HG03442 (cell line): ENCODE measurements around the gene KAT6B.
"Not testable (repeated sequence)": the region's sequence is repeated elsewhere in the genome, so short reads cannot be mapped to it uniquely, and the experiment has no call there.

Source experiments
- ATAC-seq: cut with Tn5 transposase; IDR thresholded peaks from one replicate; pipeline ENCODE4 v1.9.1; 2021; ENCODE audit warnings: mild to moderate bottlenecking, moderate library complexity; ENCODE audit not compliant: unreplicated experiment

The KAT6B gene

DNA sequence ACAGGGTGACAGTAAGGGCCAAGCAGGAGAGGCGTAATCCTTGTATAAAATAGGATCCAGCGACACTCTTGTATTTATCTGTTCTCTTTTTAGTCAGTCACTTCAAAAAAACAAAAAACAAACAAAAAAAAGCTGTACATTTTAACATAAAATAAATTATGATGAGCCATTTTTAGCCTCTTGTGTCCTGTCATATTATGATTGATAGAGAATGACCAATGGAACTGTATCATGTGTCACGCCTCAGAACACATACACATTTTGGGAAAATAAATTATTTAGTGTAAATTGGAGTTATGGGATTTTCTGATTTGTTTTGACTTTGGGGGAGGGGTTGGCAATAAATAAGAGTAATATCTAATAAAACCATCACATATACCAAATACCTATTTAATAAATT lies 205.7 kb downstream of the KAT6B start:
- no peak for ATAC-seq

DNA sequence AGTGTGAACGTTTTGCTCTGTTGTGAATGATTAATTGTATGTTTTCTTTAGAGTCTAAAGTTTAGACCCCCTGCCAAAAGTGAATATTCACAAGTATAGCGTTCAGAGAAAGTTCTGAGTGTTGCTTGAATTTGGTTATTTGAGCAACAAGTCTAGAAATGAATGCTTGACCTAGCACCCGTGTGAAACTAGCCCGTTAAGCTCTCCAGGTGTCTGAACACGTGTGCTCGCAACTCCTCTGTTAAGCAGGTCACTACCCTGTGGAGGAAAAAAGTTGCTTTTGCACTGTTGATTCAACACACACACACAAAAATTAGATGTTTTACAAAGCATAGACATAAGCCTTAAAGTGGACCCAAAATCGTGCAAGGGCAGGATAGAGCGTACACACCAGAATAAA lies 206.4 kb downstream of the KAT6B start:
- ATAC-seq, result no peak

DNA sequence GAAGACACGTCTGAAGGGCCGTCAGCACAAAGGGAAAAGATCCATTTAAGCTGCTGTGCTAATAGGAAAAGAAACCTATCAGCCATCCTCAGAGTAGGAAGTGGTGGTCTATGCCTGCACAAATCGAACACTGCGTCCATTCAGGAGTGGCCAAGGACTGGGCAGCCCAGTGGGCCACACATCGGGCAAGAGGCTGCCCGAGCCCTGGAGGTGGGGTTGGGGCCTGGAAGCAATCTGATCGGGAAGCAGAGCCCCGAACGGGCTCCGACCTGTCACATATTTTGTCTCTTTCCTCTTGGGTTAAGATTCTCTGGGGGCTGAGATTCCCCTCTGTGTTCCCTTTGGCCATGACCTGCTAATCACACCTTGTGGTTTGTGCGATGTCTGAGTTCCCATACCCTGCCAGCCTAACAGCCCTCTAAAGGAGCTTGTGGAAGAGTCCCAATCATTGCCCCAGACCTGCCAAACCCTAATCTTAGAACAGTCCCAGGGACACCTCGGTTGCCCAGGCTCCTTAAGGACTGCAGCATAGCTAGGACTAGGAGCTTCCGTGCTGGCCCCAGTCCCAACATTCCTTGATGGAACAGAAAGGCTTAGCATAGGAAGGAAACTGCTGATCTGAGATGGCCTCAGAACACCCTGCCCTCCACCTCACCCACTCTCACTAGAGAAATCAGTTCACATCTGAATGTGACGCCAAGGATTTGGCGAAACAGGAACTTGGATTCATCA lies 207.2 kb downstream of the KAT6B start:
- no peak for ATAC-seq

DNA sequence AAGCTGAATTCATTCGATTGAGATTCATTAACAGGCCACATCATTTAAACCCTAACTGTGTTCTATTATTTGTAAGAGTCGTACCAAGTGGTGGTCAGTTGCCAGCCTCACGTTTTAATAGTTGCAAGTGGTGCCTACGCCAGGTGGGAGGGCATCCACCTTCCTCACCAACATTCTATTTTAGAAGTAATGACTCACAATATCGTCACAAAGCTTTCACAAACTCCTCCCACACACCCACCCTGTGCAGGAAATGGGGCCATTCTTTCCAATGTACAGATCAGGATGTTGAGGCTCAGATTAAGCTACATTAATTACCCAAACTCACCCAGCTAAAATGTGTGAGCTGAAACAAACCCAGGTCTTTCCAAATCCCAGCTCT lies 207.7 kb downstream of the KAT6B start:
- ATAC-seq, result no peak

DNA sequence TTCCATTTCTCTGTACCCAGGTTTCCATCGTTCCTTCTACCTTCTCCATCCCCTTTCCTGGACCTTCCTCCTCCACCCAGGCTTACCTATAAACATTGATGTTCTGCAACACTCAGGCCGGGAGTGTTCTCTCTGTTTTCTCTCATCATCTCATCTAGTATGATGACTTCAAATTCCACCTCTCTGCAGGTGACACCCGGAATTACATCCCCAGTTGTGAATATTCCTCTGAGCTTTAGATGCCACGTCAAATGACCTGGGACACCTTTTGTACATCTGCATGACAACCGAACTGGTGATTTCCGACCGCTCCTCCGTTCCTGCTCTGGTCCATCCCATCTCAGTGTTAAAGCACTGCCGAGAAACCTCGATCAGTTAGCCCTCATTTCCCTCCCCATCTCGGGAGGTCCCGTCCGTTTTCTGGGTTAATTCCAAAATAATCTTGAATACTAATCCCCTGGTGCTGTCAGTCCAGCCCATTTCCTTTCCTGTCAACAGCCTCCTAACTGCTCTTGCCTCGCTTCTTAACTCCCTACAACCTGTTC lies 208.4 kb downstream of the KAT6B start:
- ATAC-seq, result no peak

DNA sequence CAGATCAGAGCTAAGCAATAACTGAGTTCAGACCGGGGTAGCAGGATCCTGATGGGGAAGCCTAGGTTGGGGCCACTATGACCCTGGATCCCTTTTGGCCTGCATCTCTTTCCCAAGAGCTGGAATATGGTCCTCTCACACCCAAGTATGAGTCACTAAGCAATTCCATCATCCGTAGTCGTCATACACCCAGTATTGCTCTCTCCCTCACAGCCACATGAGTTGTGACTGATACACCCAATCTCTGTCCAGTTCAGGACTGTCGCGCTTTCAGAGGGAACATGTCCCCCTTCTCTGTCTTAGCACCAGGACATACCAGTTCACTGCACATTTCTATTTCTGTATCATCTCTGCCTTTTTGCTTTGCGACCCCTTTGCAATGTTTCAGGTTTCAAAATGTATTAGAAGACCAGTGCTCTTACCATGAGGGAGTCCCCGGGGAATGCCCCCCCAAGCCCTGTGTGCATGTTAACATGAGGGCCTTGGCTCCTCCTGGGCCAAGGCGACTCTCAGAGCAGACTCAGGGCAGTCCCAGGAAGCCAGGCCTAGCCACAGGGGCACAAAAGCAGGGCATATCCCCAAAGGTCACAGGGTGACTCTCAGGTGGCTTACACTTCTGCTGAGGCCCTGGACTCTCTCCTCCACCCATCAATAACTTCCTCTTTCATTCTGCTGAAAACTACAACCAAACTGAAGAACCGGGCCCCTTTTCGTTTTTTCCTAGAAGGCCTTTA lies 209.7 kb downstream of the KAT6B start:
- peak; percentile 58 for ATAC-seq

DNA sequence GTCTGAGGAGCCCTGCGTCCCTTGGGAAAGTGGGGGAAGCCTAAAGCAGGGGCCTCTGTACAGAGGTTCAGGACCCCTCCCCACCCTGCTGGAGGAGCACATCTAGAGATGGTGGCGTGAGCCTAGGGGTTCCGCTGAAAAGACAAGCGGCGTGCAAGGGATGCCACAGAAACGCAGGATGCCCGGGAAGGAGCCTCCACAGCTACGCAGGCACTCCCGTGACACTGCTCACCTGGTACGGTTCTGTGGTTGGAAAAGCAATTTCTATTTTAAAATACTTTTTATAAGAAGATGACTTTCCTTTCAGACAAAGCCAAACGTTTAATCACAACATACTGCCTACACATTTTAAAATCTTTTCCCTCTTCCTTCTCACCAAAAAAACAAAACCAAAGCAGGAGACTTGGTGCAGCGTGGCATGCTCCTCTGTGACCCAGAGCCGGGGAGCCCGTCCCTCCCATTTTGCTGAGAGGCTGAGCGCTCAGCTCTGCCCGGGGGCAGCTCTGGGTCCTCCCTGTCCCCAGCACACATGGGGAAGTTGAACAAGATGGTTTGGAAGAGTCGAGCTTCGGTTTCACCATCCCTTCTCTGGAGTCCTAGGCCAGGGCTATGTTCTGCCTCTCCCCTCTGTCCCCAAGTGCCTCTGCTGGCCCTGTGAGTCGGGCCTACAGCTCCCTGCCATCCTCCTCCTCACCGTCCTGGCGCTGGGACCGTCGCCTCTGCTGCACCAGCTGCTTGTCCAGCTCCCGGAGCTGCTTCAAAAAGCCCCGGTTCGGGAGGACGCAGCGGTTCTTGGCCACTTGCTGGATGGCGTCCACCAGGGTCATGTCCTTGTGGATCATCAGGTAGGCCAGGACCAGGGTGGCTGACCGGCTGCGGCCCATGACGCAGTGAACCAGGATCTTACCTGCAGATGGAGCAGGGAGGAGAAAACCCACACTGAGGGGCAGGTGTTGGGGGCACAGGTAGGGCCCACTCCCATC lies 211.1 kb downstream of the KAT6B start:
- ATAC-seq, result no peak

DNA sequence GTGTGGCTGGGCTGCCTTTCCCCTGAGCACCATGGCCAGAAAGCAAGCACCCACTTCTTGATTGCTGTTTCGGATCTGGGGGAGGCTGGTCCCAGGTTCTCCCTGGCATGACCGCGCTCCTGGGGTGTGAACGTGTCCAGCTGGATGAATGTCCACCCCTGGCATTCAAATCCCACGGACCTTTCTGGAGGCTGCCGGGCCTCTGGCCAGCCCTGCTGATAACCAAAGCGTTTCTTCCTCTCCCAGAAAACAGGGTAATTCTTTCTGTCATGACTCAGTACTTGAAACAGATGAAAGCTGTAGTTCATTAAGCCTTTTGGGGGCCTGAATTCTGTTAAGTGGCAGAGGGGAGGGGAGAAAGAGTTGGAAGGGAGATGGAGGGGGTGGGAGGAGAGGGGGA lies 211.9 kb downstream of the KAT6B start:
- ATAC-seq, result no peak

DNA sequence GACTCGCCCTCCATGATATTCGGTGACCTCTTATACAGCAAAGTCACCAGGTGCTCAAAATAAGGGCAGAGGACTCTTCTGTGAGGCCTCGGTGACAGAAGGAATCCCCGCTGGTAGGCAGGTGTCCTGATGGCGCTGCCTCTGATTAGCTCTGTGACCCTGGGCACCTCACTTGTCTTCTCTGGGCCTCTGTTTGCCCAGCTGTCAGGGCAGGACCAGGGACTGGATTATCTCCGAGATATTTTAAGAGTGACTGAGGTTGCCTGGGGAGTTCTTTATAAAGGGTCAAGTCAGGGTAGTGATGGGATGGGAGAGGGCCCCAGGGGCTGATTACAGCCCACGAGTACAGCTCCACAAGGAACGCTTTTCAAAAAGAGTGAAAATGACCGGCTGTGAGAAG lies 214.2 kb downstream of the KAT6B start:
- no peak for ATAC-seq

DNA sequence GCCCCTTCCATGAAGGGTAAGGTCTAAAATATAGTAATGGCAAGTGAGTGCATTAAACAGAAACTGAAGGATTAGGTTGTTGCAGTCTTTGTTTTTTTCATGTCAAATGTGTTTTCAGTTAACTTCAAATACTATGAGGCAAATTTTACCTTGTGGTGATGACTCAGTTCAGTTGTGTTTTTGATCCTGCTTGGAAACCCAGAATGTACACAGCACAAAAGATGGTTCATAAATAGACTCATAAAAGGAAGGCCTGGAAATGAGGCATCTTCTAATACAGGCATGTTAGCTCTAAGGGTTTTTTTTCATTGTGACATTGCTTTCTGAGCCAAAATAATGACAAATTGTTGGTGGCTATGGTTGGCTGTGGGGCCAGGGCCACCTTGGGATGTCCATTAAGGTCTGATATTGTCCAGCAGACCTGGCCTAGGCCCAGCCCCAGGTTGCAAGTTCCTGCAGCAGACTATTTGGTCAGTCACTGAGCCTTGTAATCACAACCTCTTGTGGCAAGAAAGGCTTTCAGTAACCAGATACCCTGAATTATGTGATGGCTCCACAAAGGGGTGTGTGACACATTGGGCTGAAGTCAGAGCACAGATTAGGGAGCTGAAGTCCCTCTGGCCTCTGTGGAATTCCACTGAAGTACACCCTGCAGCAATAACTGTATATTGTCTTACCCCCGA lies 216.0 kb downstream of the KAT6B start:
- ATAC-seq, result no peak

DNA sequence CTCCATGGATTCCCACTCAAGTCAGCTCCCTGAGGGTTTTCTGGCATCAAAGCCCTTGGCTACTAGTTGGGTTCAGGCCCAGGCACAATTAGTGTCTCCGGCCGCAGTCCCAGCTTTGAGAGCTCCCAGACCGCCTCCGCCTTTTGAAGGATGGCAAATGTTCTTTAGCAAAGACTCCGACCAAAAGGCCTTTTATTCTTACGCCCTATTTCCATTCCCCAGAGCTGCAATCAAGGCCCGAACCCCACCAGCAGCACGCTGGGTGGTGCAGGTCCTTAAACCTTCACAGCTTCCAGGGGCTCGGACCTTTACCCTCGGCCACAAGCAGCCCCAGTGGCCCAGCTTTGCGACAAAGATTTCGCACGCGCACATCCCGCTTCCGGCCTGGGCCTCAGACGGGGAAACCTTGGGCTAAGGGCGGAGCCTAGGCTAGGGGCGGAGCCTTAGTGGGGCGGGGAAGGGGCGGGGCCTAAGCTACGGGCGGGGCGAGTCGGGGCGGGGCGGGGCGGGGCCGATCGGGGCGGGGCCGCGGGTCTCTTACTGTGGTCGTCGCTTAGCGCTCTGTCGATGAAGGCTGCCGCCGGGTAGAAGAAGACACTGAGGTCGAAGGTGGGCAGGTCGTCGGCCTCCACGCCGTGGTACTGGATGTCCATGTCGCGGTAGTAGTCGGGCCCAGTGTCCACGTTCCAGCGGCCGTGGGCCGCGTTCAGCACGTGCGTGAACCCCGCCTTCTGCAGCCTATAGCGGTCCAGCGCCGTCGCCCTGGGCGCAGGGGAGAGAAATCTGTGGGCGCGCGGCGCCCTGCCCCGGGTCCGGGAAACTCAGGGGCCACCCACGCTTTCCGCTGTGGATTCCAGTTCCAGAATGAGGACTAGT lies 217.1 kb downstream of the KAT6B start:
- ATAC-seq, result no peak

DNA sequence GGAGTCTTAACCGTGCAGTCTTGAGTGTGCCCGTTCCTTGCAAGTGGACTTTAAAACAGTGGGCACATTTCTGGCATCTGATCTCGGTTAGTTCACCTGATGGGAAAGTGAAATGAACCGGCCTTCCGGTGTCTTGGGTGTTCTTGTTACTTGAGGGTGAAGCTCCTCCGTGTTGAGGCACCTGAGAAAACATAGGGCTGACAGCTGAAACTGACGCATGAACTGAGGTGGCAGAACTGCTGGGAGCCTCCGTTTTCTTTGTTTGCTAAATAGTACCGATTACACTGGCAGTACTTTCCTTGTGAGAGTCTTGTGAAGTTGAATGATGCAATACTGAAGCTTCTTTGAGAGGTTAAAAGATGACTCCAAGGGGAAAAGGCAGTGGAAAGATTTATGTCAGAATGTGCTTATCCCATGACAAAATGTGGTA lies 222.3 kb downstream of the KAT6B start:
- no peak for ATAC-seq

DNA sequence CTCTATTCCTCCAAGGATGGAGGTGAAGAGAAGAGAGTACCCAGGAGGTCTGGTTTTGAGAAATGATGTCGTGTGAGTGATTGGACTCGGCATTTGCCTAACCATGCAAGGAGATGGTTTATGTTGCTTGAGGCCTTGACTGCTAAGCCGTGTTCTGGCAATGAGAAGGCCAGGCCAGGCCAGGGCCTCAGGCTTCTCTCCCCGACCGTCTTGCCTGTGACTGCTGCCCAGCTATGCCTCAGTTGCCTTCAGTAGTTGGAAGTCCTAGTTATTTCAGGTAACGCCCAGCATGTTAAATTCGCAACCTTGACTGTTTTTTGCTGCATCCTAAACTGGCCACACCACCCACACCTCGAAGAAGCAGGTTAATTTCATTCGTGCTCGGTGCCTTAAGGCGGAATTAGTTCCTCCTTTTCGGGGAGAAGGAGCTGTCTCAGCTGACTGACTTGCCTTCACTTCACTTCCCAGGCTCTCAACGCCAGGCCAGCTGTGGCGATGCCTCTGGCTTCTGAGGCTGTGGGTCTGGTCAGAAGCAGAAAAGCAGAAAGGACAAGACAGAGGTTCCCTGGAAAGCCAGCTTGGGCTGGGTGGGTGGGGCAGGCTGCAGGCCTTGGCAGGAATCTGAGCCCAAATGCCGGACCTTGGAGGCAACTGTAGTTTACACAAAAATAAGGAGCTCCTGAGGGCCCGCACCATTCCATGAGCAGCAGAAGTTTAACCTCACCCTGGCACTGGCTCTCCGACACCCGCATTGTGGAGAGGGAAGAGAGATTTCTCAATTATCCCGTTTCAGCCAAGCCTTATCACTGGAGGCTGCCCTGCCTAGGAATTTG lies 223.1 kb downstream of the KAT6B start:
- ATAC-seq, result no peak

DNA sequence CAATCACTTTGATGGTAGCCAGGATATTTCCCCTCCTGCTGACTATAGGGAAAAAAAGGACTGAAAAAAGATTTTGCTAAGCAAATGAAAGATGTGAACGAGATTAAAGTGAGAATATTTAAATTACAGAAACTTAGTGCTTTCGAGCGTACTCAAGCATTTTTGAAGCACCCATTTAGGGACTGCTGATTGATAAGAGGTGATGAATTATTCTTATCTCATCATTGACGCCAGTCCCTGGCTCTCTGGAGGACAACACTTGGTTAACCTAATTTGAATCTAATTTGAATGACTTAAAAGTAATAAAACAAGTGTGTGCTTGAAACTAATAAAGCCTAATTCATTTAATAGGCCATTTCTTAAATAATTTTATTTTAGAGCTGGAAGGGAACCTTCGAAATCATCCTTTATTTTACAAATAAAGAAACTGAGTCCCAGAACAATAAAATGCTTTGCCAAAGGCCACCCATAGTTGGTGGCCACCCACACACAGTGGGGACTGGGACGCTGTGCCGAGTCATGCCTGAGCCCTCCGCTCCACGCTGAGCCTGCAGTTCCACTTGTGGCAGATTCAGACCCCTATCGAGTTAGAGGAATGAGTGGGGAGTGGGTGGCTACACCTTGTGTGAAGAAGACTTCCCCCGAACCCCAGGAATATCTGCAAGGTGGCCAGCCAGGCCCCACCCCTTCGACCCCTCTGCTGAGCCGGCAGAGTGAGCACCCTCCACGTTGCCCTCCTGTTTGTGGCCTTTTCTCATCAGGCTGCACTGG lies 223.9 kb downstream of the KAT6B start:
- ATAC-seq, result no peak

DNA sequence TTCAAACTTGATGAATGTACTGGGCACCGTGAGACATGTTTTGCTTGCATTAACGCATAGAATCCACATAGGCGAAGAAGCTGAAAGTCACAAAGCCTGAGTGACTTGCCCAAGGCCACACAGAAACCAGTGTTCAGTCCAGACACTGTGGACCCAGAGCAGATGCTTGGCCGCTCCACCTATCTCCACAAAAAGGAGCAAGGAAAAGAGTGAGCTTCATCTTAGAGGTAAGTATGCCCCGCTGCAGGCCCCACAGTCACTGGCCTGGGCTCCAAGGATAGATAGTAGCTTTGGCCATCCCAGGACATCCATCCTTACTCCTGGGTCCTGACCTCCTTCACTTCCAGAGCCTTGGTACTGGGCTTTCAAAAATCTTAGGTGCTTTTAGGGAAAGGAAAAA lies 224.9 kb downstream of the KAT6B start:
- no peak for ATAC-seq

DNA sequence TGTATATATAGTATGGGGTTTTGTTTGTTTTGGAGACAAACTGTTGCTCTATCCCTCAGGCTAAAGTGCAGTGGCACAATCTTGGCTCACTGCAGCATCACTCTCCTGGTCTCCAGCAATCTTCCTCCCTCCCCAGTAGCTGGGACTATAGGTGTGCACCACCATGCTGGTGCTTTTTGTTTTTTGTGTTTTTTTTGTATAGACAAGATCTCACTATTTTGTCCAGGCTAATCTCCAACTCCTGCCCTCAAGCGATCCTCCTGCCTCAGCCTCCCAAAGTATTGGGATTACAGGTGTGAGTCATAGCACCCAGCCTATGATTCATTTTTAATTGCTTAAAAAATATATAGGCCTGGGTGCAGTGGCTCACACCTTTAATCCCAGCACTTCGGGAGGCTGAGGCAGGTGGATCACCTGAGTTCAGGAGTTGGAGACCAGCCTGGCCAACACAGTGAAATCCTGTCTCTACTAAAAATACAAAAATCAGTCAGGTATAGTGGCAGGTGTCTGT lies 229.6 kb downstream of the KAT6B start:
- ATAC-seq, result not testable (repeated sequence)

DNA sequence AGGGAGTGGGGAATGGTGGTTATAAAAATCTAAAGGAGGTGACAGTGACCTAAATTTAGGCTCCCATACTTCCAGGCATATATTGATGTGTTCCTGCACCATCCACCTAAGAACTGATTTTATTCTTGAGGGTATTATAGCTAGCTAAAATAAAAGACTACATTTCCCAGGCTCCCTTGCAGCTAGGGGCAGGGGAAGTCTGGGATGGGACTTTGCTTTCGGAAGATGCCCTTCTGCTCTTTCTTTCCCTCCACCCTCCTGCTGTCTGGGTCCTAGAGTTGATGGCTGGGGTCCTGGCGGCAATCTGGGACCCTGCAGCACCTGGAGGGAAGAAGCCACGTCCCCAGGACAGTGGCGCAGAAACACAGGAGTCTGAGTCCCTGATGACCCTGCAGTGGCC lies 231.3 kb downstream of the KAT6B start:
- ATAC-seq, result no peak

DNA sequence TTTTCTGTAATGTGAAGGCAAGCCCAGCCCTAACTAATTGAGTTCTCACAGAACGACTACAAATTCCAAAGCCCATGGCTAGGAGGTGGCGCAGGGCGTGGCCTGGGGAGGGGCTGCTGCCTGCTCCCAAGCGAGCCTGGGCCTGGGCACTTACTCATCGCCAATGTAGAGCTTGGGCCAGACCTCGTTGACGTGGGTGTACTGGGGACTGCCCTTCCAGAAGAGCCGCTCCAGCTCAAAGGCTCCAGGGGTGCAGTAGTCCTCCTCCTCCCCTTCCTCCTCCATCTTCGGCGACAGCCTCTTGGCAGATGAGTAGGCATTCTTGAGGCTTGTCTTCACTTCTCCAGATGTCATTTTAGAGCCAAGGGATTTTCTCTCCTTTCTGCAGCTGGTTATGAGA lies 231.8 kb downstream of the KAT6B start:
- no peak for ATAC-seq
